Right kidney (tissue), 1 donor: ENCODE measurements around the gene TMEM44.
"Not testable (repeated sequence)": the region's sequence is repeated elsewhere in the genome, so short reads cannot be mapped to it uniquely, and the experiment has no call there.

Experiments used
- DNase-seq: peaks from one replicate; pipeline ENCODE4 v3.0.0-alpha.2; 2016

The TMEM44 gene

DNA sequence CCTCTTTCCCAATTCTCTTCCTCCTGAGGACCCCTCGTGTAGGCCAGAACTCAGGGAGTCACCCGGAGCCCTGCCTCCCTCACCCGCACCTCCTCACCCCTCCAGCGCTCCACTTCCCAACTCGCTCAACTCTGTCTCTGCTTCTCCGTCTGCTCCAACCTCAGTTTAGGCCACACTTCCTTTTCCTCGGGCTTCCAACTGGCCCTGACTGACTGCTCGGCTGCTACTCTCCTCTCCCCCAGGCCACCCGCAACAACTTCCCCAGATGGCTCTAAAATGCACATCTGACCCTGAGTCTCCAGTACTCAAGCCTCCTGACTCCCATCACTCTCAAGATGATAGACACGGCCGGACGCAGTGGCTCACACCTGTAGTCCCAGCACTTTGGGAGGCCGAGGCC is 23.6 kb downstream of the TMEM44 start:
- no peak for DNase-seq

DNA sequence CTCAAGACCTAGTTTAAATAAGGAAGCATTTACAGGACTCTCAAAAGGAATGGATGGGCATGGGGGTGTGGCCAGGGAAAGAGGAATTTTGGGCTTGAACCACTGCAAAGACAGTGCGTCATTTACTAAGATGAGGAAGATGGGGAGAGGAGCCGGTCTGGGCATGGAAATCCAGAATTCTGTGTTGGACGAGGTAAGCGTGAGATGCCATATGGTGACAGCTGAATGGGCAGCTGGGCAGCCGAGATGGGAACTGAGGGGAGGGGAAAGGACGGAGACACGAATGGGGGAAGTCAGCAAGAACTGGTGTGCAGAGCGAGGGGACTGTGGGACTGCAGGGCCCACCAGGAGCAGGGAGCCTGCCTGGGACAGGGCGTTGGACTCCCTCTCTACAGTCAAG is 24.2 kb downstream of the TMEM44 start:
- DNase-seq = no peak

DNA sequence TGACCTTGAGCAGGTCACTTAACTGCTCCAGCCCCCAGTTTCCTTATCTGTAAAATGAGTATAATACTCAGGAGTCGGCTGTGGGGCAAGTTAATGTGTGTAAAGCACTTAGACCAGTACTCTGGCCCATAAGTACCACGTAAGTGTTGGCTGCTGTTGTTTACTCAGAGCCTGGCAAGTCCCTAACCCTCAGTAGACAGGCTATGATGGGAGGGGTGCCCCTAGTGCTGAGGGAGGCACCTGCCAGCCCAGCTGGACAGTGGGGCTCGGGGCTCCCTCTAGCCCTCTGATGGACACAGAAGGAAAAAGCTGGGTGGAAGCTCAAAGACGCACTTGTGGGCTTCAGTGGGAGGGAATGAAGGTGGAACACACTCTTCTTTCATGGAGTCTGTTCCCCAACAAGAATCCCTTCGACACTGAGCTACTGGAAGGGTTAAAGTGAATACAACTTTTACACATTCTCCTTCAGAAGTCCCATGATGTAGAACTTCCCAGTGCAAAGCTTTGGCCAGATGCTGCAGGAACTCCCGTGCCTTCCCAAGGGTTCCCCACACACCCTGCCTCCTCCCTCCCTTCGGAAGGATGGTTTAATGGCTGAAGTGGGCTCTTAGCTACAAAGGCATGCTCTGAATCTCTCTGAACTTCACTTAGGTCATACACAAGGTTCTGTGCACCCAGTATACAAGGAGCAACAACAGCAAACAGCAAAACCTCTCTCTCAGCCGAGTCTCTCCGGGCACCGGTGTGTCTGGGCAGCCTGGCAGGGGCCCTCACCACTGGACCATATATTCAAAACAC is 25.4 kb downstream of the TMEM44 start:
- DNase-seq = no peak

DNA sequence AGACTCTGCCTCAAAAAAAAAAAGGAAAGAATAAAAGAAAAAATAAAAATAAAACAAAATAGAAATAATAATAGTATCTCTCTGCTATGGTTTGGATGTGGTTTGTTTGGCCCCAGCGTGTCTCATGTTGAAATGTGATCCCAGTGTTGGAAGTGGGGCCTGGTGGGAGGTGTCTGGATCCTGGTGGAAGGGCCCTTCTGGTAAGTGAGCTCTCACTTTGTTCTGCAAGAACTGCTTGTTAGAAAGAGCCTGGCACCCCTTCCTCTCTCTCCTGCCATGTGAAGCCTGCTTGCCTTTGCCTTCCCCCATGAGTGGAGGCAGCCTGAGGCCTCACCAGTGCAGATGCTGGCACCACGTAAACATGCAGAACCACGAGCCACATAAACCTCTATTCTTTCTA is 26.3 kb downstream of the TMEM44 start:
- no peak for DNase-seq

DNA sequence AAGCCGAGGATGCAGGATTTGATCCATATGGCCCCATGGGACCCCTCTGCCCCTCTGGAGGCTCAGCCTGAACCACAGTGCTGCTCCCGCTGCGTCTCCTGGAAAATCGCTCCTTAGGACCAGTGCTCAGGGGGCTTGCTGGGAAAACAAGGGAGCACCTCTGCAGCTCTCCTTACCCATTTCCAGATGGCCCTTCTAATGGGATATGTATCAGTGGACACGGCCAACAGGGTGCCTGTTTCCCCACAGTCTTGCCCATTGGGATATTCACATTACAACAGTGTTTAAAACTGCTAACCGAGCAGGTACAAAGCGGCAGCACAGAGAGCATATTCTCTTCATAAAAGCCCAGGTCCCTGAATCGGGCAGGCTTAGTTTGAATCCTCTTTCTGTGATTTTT is 27.1 kb downstream of the TMEM44 start:
- DNase-seq = no peak

DNA sequence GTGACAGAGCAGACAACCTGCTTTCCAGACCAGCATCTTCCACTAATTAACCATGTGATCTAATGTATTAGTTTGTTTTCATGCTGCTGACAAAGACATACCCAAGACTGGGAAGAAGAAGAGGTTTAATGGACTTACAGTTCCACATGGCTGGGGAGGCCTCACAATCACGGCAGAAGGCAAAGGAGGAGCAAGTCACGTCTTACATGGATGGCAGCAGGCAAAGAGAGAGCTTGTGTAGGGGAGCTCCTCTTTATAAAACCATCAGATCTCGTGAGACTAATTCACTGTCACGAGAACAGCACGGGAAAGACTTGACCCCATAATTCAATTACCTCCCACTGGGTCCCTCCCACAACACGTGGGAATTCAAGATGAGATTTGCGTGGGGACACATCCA is 27.9 kb downstream of the TMEM44 start:
- DNase-seq = not testable (repeated sequence)

DNA sequence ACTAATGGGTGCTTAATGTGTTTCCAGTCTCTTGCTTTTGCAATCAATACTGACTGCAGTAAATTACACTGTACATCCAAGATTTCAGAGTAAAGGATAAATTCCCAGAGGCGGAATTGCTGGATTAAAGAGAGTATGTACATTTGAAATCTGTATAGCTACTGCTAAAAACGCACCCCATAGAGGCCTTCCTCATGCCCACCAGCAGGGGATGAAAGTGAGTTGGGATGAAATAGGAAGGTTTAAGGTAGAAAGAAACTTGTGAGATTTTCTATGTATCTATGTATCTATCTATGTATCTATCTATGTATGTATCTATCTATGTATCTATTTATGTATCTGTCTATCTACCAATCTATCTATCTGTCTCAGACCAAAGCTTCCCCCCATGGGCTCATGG is 28.4 kb downstream of the TMEM44 start:
- no peak for DNase-seq

DNA sequence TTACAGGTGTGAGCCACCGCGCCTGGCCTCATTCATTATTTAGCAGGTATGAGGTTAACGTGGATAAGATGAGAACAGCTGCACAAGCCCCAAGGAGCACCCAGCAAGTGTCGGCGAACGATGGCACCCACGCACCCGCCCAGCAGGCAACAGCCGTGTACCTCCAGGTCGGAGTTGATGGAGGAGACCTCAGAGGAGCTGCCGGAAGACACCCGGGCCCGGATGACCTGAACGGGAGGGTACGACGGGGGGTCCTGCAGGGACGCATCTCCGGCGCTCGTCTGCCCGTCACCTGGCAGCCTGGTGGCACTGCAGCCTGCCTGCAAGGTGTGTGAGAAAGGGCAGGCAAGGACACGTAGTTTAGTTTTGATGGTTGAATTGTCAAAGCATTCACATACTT is 29.1 kb downstream of the TMEM44 start:
- DNase-seq = no peak

DNA sequence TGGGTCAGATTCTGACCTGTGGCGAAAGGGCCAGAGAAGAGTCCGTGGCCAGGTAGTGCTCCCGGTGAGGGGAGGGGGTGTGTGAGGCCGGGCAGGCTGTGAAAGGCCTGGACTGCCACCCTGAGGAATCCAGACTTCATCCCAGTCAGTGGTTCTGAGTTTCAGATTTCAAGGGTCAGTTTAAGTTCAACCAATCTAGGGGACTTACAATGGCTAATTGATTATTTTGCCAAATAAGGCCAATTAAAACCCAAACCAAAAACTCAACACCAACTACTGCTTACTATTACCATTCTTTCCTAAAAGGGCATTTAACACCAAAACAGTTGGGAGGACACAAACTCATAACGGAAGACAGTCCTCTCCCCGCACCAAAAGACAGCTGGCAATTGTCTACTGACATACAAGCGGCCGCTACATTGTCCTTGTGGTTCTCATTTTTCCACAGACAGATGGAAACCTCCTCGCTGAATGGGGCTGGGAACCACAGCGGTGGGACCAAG is 30.5 kb downstream of the TMEM44 start:
- peak; percentile 58 for DNase-seq

DNA sequence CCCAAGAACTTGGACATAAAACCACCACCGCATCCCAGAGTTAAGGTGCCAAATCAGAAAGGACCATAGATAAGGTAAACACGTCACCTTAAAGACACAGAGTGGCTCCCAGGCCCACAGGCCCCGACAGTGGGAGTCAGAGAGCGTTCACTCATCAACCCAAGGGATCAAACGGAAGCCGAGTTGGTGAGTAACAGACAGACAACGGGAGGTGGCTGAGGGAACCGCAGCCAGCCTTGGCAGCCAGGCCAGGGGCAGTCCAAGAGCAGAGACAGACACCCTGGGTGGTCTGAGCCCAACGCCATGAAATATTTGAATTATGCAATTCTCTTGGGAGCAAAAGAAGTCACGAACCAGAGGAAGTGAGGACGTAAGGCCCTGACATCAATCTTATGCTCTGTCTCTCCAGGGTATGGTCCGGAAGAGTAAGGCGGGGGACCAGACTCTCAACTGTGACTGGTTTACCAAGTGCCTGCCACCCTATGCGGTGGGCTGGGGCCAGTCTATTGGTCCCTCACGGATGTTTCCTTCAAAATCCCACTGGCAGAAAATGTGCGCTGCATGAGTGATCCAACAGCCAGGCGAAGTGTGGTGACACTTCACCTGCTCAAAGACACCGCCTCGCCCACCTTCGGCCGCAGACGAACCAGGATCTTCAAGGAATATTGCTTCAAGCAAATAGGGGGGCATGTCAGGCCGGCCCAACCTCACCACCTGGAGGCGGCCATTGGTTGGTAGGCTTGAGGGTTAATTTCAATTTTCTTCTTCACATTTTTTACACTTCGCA is 34.3 kb downstream of the TMEM44 start:
- no peak for DNase-seq

DNA sequence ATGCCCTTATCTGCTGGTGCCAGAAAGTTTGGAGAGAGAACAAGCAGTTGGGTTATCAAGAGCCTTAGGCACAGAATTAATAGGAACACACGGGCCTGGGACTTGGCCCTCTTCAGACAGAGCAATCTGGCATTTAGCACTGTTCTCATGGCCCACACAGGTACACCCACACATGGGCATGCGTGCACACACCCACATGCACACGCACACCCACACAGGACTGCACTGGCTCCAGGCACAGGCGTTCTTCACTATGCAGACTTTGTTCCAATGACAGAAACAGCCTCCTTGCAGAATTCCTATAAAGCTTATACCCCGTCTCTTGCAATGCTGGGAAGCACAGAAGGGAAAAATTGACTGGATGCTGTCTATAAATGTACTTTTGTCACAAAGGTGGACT is 36.3 kb downstream of the TMEM44 start:
- no peak for DNase-seq

DNA sequence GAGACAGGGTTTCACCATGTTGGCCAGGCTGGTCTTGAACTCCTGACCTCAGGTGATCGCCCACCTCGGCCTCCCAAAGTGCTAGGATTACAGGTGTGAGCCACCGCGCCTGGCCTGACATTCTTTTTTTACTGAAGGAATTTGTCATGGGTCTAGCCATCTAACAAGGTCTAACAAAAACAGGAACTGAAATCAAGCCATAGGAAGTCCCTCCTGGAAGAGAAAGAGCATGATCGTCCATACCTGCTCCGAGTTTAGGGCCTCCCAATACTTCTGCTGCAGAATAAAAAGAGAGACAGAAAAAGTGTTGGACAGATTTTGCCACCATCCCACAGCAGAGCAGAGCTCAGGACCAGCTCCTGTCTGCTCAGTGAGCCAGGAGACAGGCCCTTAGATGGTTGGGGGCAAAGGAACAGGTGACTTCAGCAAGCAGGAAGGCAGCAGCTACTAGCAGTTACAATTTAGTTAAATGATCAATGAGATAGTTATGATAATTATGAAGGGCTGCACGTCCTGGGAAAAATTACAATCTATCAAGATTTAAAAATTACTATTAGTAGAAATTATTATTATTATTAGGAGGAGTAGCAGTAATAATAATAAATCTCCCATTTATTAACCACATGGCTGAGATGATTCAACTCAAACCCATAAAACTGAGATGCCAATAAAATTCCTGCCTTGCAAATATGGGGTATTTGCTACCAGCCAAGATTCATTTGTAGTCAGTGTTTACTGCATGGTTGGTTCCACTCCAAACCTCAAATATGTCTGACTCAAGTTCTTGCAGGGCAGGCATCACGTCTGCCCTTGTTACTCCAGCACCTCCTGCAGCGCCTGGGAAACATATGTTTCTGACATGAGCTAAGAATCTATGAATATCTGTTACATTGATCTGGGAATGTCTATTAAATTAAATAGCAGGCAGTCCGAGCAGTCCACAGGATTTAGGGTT is 40.1 kb downstream of the TMEM44 start:
- DNase-seq = no peak

DNA sequence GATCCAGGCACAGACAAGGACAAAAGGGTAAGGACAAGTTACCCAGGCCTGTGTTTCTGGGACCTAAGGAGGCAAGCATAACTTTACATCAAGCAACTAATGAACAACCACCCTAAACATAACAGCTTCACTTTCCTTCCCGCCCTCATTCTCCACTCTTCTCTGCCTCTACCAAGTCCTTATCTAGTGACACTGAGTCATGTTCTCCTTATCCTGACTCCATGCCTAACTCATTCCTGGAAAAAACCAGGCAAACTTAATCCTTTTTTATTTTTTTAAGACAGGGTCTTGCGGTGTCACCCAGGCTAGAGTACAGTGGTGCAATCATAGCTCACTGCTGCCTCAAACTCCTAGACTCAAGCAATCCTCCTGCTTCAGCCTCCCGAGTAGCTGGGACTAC is 44.5 kb downstream of the TMEM44 start:
- no peak for DNase-seq

DNA sequence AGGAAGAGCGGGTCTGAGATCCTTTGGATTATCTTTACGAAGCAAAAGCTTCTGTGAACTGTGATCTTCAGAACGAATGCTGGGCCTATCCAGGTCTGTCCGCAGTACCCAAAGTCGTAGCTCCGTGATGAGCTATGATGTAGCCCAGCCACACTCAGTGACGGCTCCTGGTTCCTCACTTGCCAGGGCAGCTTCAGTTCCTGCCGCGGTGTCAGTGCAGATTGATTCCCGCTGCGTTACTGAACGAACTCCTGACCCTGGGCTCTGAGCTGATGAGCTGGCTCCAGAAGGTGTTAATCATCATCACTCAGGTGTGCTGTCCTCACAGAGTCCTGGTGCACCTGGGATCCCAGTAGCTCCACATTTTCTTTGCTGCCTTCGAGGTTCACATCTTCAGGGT is 45.0 kb downstream of the TMEM44 start:
- no peak for DNase-seq

DNA sequence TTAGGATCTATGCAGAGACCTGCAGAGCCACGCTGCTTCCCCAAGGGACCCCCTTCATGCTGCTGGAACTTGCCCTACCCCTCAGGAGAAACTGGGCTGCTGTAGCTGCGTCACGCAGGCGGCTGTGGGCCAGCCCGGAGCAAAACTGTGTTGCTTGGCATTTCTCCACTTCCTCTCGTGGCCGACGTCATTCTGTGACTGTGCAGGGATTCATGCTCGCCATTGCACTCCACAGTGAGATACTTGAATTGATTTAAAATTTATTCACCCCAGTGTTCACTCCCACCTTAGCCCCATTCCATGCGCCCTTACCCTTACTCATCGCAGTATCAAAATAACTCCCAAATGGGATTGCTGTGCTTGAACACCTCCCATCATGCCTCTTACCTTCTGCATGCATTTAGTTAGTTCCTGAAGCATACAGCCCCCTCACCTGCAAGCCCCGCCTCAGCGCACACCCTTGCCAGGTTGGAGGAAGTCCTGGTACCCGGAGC is 45.7 kb downstream of the TMEM44 start:
- no peak for DNase-seq

DNA sequence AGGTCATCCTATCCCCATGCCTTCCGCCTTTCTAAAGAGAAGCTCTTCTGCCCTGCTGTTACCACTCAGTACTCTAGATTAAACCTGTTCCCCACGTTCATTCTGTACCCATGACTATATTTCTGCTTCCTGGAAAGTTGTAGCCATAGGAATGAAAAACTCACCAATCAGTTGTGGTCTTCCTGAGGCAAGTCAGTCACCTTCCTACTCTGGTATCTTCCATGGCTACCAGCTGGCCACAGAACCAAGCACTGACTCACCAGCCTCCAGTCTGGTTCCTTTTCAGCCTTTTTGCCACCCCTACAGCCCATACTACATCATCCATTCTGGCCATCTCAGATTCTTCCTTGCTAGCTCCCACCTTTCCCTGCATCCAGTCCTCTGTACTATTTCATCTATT is 46.4 kb downstream of the TMEM44 start:
- DNase-seq = no peak

DNA sequence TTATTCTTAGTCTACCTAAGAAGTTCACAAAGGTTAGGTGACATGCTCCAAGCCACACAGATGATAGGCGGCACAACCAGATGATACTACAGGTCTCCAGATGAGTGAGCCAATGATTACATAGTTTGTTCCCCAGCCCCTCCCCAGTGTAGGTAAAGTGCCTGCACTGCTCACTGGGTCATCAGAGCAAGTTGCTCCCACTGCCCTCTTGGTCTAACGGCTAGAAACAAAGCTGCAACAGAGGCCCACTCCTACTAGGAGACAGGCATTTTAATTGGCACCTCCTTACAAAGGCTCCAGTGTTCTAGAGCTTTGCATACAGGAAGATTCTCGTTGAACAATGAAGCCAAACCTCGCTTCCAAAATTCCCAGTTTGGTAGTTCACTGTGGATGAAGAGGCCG is 47.3 kb downstream of the TMEM44 start:
- no peak for DNase-seq

DNA sequence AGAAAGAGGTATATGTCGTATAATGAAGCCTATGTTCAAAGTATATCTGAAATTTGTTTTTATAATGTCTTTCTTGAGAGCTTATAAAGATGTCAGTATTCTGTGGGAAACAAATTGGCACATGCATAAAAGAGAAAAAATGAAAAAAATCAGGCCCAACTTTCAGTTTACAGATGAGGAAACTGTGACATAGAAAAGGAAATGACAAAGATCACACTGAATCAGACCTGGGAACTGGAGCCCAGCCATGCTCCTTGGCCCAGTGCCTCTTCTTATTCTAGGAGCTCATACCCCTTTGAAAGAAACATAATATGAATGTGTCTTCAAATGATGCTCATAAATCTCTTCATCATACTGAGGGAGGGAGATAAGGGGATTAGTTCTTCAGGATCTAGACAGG is 48.4 kb downstream of the TMEM44 start:
- DNase-seq = no peak

DNA sequence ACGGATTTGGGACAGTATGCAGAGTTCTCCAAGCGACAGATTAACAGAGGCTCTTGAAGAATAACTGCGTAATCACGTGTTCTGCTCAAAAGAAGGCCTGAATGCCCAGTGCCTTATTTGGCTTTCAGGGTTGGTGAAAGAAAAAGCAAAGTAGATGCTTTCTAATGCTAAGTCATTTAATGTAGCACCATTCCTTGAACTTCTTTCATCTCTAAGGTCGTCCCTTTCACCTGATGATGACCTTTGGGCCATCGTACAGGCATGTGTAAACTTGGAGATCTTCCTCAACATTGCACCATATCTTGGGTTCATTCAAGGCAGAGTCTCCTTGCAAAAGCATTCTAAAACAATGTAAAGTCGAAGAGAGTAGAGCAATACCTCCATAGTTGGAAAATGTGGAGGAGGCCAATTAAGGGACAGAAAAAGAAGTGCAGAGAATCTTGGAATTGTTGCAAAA is 48.9 kb downstream of the TMEM44 start:
- no peak for DNase-seq

DNA sequence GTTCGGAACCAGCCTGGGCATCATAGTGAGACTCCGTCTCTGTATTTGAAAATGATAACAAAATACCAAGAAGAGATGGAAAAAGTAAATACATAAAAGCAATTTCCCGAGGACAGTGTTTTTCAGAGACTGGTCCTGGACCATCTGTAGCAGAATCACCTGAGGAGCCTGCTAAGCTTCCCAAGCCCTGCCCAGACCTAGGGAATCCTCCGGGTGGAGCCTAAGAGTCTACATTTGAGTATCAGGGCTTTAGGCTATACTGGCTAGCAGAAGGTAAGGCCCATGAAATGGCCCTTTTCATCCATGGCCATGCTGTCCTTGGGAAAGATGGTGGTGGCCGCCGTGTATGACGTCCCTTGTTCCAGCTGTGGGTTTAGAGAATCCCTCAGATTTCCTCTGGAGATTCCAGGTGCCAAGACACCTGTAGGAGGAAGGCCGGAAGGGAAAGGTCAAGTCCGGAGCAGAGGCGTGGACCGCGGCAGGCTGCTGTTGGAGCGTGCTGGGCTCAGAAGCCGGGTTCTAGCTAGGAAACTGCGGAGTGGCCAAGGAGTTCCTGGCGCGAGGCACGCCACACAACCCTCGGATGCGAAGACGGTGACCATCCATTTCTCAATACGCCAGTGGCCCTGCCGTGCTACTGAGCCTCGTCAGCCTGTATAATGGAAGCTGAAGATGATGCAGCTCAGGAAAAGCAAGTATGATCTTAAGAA is 50.9 kb downstream of the TMEM44 start:
- no peak for DNase-seq

DNA sequence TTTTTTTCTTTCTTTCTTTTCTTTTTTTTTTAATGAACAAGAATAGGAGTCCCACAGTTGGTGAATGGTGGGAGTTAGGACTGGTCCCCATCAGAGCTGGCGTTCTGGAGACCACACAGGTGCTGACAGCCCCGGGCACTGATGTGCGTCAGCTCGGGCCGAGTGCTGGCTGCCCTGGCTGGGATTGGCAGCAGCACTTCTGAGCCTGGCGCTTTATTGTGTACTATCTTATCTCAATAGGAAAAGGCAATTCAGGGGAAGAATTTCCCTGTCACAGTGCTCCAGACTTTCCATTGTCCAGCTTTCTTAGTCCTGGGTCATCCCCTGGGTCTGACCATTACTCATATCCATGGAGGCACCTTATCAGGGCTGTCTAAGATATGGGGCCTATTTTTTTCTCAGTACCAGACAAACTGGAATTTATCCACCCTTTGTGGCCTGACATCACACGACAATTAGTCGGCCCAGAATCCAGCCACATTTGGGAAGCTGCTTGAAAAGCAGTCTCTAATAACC is 54.1 kb downstream of the TMEM44 start:
- DNase-seq = no peak
